GM19397 (cell line): ENCODE results near the gene ZSCAN26.
"Not testable (repeated sequence)": the region's sequence is repeated elsewhere in the genome, so short reads cannot be mapped to it uniquely, and the experiment has no call there.

Experiments
- ATAC-seq: cut with Tn5 transposase; IDR thresholded peaks from one replicate; pipeline ENCODE4 v1.9.1; 2021; ENCODE audit warnings: mild to moderate bottlenecking, moderate library complexity; ENCODE audit not compliant: unreplicated experiment

Gene ZSCAN26

GRCh38 chr6:28254121-28254519, 12.8 kb upstream of the ZSCAN26 start:
- no peak for ATAC-seq

- ATAC-seq: no peak
Observed at GRCh38 chr6:28257042-28257441, 9.9 kb upstream of the ZSCAN26 start.

- ATAC-seq: no peak
Observed at GRCh38 chr6:28258877-28259777, 7.8 kb upstream of the ZSCAN26 start, which contains the start of gene NKAPL. NKAPL (plus strand) TSS chr6:28259297; CDS start chr6:28259372, 75 bp downstream.

- ATAC-seq: no peak
Observed at GRCh38 chr6:28263922-28264321, 3.0 kb upstream of the ZSCAN26 start.

- no peak for ATAC-seq
Observed at GRCh38 chr6:28264834-28265401, 2.0 kb upstream of the ZSCAN26 start.

GRCh38 chr6:28266563-28266961, 381 bp upstream of the ZSCAN26 start:
- ATAC-seq: no peak

GRCh38 chr6:28267695-28268059, 734 bp downstream of the ZSCAN26 start:
- no peak for ATAC-seq

- ATAC-seq: no peak
Observed at GRCh38 chr6:28269492-28269891, 2.5 kb downstream of the ZSCAN26 start.

- no peak for ATAC-seq
Observed at GRCh38 chr6:28274888-28275287, 7.9 kb downstream of the ZSCAN26 start.

- ATAC-seq: no peak
Observed at GRCh38 chr6:28277746-28278145, 10.8 kb downstream of the ZSCAN26 start.

GRCh38 chr6:28280595-28281287, 13.8 kb downstream of the ZSCAN26 start:
- ATAC-seq: no peak

- peak; percentile 78 for ATAC-seq
Observed at GRCh38 chr6:28281288-28282064, 14.5 kb downstream of the ZSCAN26 start, which contains the start of gene PGBD1. PGBD1 (plus strand) TSS chr6:28281572; CDS start chr6:28283814, 2,242 bp downstream.

- ATAC-seq: no peak
Observed at GRCh38 chr6:28282926-28283325, 16.0 kb downstream of the ZSCAN26 start.

GRCh38 chr6:28291573-28291972, 24.6 kb downstream of the ZSCAN26 start:
- no peak for ATAC-seq

GRCh38 chr6:28295326-28295725, 28.4 kb downstream of the ZSCAN26 start:
- ATAC-seq: no peak

- ATAC-seq: no peak
Observed at GRCh38 chr6:28296520-28297060, 29.6 kb downstream of the ZSCAN26 start.

- peak; percentile 74 for ATAC-seq
Observed at GRCh38 chr6:28303570-28303969, 36.6 kb downstream of the ZSCAN26 start.

GRCh38 chr6:28306363-28306762, 39.4 kb downstream of the ZSCAN26 start:
- ATAC-seq: not testable (repeated sequence)

GRCh38 chr6:28311139-28311823, 44.3 kb downstream of the ZSCAN26 start:
- no peak for ATAC-seq

GRCh38 chr6:28312939-28313338, 46.0 kb downstream of the ZSCAN26 start:
- ATAC-seq: no peak
